HepG2 (cell line): Measurements from ENCODE around the gene KAZN.

Experiments
- CTCF ChIP-seq: sonication (generic); formaldehyde crosslinking; IDR thresholded peaks from 2 replicates; pipeline ENCODE4 v1.5.0; 2020; ENCODE audit warnings: mild to moderate bottlenecking, missing genetic modification reagents, moderate library complexity
- EP300 ChIP-seq, 3 experiments: sonication (generic) in 1 of 3; formaldehyde crosslinking in 1 of 3; IDR thresholded peaks; 2 replicates each; pipeline versions ENCODE4 v1.5.1 to v1.6.1; 2011 to 2020; ENCODE audit warnings: low read depth in 2 of 3, low read length in 2 of 3, borderline replicate concordance in 1 of 3, improper control_type of control experiment in 1 of 3, mild to moderate bottlenecking in 1 of 3, missing genetic modification reagents in 1 of 3, moderate library complexity in 1 of 3
- EZH2 ChIP-seq: conservative IDR thresholded peaks from 2 replicates; pipeline ENCODE4 v1.6.1; 2012; ENCODE audit warnings: mild to moderate bottlenecking, low read depth, low read length, moderate library complexity
- MIER3 ChIP-seq: IDR thresholded peaks from 2 replicates; pipeline ENCODE4 v1.6.1; 2016; ENCODE audit warnings: missing compliant biosample characterization, borderline replicate concordance
- PCBP2 ChIP-seq: fragments of 200-400 bp; formaldehyde crosslinking; optimal IDR thresholded peaks from 2 replicates; pipeline ENCODE3; 2018; ENCODE audit warnings: low read length, low read depth; ENCODE audit not compliant: poor library complexity, severe bottlenecking
- POLR2AphosphoS5 ChIP-seq: IDR thresholded peaks from 2 replicates; pipeline ENCODE4 v1.6.1; 2012; ENCODE audit warnings: low read depth, low read length
- ZNF530 ChIP-seq: sonication (generic); formaldehyde crosslinking; IDR thresholded peaks from 2 replicates; pipeline ENCODE4 v1.5.0; 2020; ENCODE audit warnings: low read depth, mild to moderate bottlenecking, missing genetic modification reagents
- TF ChIP-seq, protein P1 (sequence below), 2 experiments: fragments of 450-650 bp in 1 of 2; sonication (generic) in 1 of 2; formaldehyde crosslinking in 1 of 2; IDR thresholded peaks; 2 replicates each; pipeline versions ENCODE4 v1.6.1 to v1.8.0; 2016 to 2022; ENCODE audit warnings: antibody characterized with exemption in 1 of 2, mild to moderate bottlenecking in 1 of 2, missing genetic modification reagents in 1 of 2

DNA sequence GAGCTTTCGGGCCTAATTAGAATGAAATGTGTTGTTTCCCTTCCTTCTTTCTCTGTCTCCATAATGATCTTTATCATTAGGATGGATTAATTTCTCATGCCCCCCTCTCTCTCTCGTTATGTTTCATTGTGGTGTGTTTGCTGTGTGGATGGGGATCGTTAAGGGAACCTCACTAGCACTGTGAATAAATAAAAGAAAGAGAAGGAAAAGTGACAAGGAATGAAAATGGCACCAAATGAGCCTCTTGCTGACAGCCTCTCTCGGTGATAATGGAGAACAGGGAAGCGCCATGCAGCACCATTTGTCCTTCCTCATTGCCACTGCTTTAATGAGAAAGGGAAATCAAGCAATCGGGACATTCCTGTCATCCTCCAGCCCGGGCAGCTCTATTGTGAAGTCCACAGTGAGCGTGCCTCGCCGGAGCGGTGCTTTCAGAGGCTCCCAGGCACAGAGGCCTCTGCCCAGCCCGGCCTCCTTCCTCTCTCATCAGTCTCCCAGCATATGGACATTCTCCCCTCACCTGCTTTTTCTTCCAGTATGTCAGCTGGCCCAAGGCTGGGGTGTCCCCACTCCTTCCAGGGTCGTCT lies 289.4 kb downstream of the KAZN start:
- TF ChIP-seq EZH2 (no peak), CTCF (CRISPR knock-in tag) (no peak), ZNF530 (CRISPR knock-in tag) (no peak), PCBP2 (no peak), MIER3 (CRISPR knock-in tag) (no peak), POLR2AphosphoS5 (no peak), EP300 (IDR thresholded peaks at IDR 0.05; ENCODE audit: low read depth in 2 of 2, low read length in 2 of 2) (no peak), EP300 (CRISPR knock-in tag; IDR thresholded peaks at IDR 0.05; ENCODE audit: borderline replicate concordance) (no peak)
- TF ChIP-seq, protein P1, sequence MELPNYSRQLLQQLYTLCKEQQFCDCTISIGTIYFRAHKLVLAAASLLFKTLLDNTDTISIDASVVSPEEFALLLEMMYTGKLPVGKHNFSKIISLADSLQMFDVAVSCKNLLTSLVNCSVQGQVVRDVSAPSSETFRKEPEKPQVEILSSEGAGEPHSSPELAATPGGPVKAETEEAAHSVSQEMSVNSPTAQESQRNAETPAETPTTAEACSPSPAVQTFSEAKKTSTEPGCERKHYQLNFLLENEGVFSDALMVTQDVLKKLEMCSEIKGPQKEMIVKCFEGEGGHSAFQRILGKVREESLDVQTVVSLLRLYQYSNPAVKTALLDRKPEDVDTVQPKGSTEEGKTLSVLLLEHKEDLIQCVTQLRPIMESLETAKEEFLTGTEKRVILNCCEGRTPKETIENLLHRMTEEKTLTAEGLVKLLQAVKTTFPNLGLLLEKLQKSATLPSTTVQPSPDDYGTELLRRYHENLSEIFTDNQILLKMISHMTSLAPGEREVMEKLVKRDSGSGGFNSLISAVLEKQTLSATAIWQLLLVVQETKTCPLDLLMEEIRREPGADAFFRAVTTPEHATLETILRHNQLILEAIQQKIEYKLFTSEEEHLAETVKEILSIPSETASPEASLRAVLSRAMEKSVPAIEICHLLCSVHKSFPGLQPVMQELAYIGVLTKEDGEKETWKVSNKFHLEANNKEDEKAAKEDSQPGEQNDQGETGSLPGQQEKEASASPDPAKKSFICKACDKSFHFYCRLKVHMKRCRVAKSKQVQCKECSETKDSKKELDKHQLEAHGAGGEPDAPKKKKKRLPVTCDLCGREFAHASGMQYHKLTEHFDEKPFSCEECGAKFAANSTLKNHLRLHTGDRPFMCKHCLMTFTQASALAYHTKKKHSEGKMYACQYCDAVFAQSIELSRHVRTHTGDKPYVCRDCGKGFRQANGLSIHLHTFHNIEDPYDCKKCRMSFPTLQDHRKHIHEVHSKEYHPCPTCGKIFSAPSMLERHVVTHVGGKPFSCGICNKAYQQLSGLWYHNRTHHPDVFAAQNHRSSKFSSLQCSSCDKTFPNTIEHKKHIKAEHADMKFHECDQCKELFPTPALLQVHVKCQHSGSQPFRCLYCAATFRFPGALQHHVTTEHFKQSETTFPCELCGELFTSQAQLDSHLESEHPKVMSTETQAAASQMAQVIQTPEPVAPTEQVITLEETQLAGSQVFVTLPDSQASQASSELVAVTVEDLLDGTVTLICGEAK (IDR thresholded peaks at IDR 0.05), result no peak
- TF ChIP-seq, protein P1 (CRISPR knock-in tag; IDR thresholded peaks at IDR 0.05), result no peak
